Suprapubic skin (tissue), 4 donors: ENCODE data around the gene CR1L. TPM values are rescaled to one million over a fixed set of nuclear protein-coding genes. Genes with fewer than 3 reads are reported as not detected.

Experiments used
- DNase-seq, 2 donors: peaks; one replicate each; pipeline ENCODE4 v3.0.0-alpha.2; 2019; ENCODE audit warnings: low spot score in 2 of 2
- H3K27ac ChIP-seq: fragments of 200-600 bp; sonication (generic); one replicate; pipeline ENCODE4 v1.5.1; 2019
- H3K27me3 ChIP-seq: fragments of 200-600 bp; sonication (generic); one replicate; pipeline ENCODE4 v1.5.1; 2019
- H3K36me3 ChIP-seq: fragments of 200-600 bp; sonication (generic); one replicate; pipeline ENCODE4 v1.5.1; 2019
- H3K4me1 ChIP-seq: fragments of 200-600 bp; sonication (generic); one replicate; pipeline ENCODE4 v1.5.1; 2019
- H3K4me3 ChIP-seq: fragments of 200-600 bp; sonication (generic); one replicate; pipeline ENCODE4 v1.5.1; 2019; ENCODE audit warnings: mild to moderate bottlenecking
- H3K9me3 ChIP-seq: fragments of 200-600 bp; sonication (generic); one replicate; pipeline ENCODE4 v1.5.1; 2019
- EP300 ChIP-seq: sonication (generic); formaldehyde crosslinking; IDR thresholded peaks from one replicate; pipeline ENCODE4 v1.6.1; 2017; ENCODE audit warnings: antibody characterized with exemption
- POLR2A ChIP-seq, 2 donors: fragments of 450-650 bp; IDR thresholded peaks; one replicate each; pipeline ENCODE4 v1.6.1; 2017; ENCODE audit warnings: antibody characterized with exemption in 2 of 2, mild to moderate bottlenecking in 2 of 2, moderate library complexity in 2 of 2
- POLR2AphosphoS5 ChIP-seq, 3 donors: sonication (generic); formaldehyde crosslinking; IDR thresholded peaks; one replicate each; pipeline ENCODE4 v1.6.1; 2017; ENCODE audit warnings: antibody characterized with exemption in 3 of 3
- WGBS: methylation state at CpG from one replicate; pipeline ENCODE4 v1.1.5; 2018; 5-methylcytosine and 5-hydroxymethylcytosine counted together
- total RNA-seq, 4 donors: library from RNA; depleted of rRNA; stranded (reverse); fragments of >200 nt; gene quantifications; one replicate each; pipeline ENCODE4 v1.1.0, GENCODE V29; 2016
- TF ChIP-seq, protein P1 (sequence below), 2 donors: fragments of 200-600 bp in 1 of 2; fragments of 450-650 bp in 1 of 2; sonication (generic) in 1 of 2; IDR thresholded peaks; one replicate each; pipeline ENCODE4 v1.5.1; 2016 to 2019; ENCODE audit warnings: antibody characterized with exemption in 2 of 2, mild to moderate bottlenecking in 1 of 2, moderate library complexity in 1 of 2

Gene CR1L
- total RNA-seq, 4 donors from 2014 or later = not detected

DNA sequence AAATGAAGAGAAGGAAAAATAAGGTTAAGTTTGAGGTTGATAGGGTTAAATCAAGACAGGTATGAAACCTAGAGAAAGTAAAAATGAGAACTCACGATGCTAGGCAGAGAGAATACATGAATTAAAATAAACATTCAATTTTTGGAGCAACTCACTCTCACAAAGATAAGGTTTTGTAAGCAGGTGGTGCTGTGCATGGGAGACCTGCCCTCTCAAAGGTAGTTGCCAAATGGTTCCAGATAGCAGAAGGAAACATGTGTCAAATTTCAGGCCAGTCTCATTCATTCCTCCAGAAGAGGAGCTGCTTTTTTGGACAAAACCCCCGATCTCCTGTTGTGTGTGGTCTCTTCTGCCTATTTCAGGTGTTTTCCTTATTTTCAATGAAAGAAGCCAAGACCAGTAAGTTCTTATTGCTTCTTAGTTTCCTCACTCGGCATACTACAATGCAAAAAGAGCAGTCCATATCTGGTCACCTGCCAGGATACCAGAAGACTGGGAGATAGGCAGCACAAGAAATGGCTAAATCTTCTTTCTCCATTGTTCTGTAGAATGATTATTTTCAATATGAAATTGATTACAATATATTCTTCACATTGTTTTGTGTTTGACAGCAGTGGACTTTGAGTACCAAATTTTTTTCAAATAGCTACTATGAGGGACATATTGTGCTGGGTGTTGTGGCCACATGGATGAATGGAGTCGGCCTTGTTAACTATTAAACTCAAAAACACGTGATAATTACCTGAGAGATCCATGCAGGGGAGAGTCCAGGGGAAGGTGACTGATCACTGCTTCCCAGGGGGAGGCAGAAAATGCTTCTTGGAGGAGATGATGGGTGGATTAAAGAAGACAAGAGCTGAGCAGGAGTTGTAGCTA lies 3.6 kb downstream of the CR1L start:
- Histone ChIP-seq H3K36me3 (no peaks in the 10 kb centered on the region), H3K27ac (no peak overlapping the region), H3K9me3 (no peaks in the 10 kb centered on the region), H3K4me3 (no peak overlapping the region), H3K4me1 (peaks cover 7% of the 10 kb centered on the region), H3K27me3 (no peaks in the 10 kb centered on the region)
- no peak for TF ChIP-seq POLR2AphosphoS5 (IDR thresholded peaks at IDR 0.05)
- TF ChIP-seq, protein P1, sequence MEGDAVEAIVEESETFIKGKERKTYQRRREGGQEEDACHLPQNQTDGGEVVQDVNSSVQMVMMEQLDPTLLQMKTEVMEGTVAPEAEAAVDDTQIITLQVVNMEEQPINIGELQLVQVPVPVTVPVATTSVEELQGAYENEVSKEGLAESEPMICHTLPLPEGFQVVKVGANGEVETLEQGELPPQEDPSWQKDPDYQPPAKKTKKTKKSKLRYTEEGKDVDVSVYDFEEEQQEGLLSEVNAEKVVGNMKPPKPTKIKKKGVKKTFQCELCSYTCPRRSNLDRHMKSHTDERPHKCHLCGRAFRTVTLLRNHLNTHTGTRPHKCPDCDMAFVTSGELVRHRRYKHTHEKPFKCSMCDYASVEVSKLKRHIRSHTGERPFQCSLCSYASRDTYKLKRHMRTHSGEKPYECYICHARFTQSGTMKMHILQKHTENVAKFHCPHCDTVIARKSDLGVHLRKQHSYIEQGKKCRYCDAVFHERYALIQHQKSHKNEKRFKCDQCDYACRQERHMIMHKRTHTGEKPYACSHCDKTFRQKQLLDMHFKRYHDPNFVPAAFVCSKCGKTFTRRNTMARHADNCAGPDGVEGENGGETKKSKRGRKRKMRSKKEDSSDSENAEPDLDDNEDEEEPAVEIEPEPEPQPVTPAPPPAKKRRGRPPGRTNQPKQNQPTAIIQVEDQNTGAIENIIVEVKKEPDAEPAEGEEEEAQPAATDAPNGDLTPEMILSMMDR (IDR thresholded peaks at IDR 0.05) = no peak
- no peak for TF ChIP-seq POLR2A (IDR thresholded peaks at IDR 0.05)
- TF ChIP-seq EP300 = no peak
- WGBS = 70% methylated on average over 5 of the region's 5 CpGs
- DNase-seq = no peak

DNA sequence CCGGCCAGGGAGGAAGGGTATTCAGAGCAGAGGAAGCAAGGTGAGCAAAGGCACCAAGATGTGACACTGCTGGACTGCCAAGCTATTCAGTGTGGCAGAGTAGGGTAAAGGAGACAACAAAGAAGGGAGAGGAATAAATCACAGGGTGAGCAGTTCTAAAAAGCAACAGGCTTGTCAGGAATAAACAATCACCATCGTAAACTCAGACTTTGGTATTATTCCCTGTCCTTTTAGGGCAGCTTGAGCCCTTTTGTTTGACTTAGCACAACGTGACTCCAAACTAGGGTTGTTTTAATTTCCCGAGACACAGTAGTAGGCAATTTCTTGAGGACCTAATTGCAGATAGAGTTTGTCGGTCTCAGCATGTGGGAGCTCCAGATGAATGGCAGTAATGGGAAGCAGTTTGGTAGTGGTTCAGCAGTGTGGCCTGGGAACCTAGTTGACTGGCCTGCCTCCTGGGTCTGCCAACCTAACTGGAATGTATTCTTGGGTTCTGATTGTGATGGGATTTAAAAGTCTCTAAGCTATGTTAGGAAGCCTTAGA lies 4.3 kb downstream of the CR1L start:
- WGBS = 74% methylated on average over 5 of the region's 5 CpGs
- Histone ChIP-seq H3K4me3 (no peak overlapping the region), H3K27me3 (no peaks in the 10 kb centered on the region), H3K9me3 (no peaks in the 10 kb centered on the region), H3K4me1 (peaks cover 6% of the 10 kb centered on the region), H3K27ac (no peak overlapping the region), H3K36me3 (no peaks in the 10 kb centered on the region)
- TF ChIP-seq, protein P1 (IDR thresholded peaks at IDR 0.05) = no peak
- no peak for TF ChIP-seq POLR2AphosphoS5 (IDR thresholded peaks at IDR 0.05)
- DNase-seq = no peak

DNA sequence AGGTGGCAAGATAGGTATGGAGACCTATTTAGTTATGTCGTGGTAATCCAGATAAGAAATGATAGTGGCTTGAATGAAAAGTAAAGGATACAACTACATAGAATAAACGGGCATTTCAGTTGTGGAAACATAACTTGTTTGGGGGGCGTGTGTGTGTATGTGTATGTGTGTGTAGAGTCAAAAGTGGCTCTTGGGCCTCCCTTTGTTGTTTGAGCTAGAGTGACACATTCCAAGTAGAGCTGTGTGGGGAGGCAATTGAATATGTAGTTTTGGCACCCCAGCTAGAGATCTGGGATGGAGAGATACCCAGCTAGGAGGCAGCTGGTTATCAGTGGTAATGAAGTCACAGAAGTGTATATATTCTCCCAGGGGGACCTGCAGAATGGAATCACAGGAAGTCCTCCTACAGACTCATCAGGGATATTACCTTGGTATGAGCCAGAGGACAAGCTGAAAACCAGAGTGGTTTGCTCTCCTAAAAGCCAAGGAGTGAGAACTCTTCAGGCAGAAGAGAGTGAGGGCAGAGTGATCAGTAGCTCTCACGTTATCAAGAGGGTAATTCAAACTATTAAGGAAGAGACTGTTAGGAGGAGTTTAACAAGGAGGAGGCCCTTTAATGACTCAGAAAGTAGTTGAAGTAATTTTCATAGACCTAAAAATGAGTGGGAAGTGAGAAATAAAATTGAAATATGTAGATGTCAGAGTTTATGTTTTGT lies 5.1 kb downstream of the CR1L start:
- no peak overlapping the region for H3K27ac ChIP-seq
- no peak for DNase-seq
- no peak for TF ChIP-seq EP300
- no peak for TF ChIP-seq POLR2A (IDR thresholded peaks at IDR 0.05)
- TF ChIP-seq, protein P1 (IDR thresholded peaks at IDR 0.05) = no peak
- no peak for TF ChIP-seq POLR2AphosphoS5 (IDR thresholded peaks at IDR 0.05)
- WGBS = 82% methylated on average over 4 of the region's 4 CpGs
- H3K27me3 ChIP-seq = no peaks in the 10 kb centered on the region
- no peaks in the 10 kb centered on the region for H3K4me1 ChIP-seq
- H3K9me3 ChIP-seq = no peaks in the 10 kb centered on the region
- H3K36me3 ChIP-seq = no peaks in the 10 kb centered on the region
- no peak overlapping the region for H3K4me3 ChIP-seq

DNA sequence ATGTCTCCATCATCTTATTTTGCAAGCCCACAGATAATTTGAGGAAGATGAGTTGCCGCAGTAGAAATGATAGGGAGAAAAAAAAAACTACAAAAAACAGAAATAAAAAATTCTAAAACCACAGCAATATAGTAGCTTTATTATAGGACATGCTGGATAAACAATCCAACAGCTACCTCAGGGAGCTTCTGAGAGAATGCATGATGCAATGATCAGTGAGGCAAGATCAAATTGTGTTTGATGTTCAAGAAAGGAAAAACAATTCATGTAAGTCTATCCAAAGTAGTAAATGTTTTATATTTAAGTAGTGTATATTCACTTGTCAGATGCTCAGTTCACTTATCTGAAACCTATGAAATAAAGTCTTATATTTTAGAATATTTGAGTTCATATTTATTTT lies 6.7 kb downstream of the CR1L start:
- Histone ChIP-seq H3K9me3 (no peaks in the 10 kb centered on the region), H3K36me3 (no peaks in the 10 kb centered on the region), H3K27ac (no peak overlapping the region), H3K27me3 (no peaks in the 10 kb centered on the region), H3K4me1 (no peaks in the 10 kb centered on the region), H3K4me3 (no peak overlapping the region)
- no peak for DNase-seq
- 94% methylated on average over 1 of the region's 1 CpG for WGBS
- TF ChIP-seq POLR2AphosphoS5 (IDR thresholded peaks at IDR 0.05) = no peak
- no peak for TF ChIP-seq POLR2A (IDR thresholded peaks at IDR 0.05)
- TF ChIP-seq, protein P1 (IDR thresholded peaks at IDR 0.05) = no peak
- no peak for TF ChIP-seq EP300

DNA sequence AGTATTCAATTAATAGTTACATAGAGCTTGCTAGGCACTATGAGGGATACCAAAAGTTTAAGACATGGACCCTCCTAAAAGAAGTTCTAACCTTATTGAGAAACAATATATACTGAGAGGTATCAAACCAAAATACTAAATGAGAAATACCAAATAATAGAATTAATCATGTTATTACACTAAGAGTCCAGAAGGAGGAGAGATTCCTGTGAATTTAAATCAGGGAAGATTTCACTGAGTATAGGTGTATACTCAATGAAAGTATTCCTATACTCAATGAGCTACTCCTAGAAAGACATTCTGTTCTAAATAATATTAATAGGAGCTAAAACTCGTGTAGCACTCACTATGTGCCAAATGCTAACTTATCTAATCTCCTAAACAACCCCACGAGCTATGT lies 9.4 kb downstream of the CR1L start:
- Histone ChIP-seq H3K9me3 (no peaks in the 10 kb centered on the region), H3K4me3 (no peak overlapping the region), H3K4me1 (no peaks in the 10 kb centered on the region), H3K36me3 (no peaks in the 10 kb centered on the region), H3K27me3 (no peaks in the 10 kb centered on the region), H3K27ac (no peak overlapping the region)
- TF ChIP-seq, protein P1 (IDR thresholded peaks at IDR 0.05) = peak in 1 of 2 donors; percentile 21
- no peak for TF ChIP-seq POLR2A (IDR thresholded peaks at IDR 0.05)
- no peak for TF ChIP-seq EP300
- DNase-seq = no peak
- 48% methylated on average over 2 of the region's 2 CpGs for WGBS
